CD4-positive, alpha-beta T cell treated with Interferon gamma for 1 hour (primary cell): ENCODE data around the gene MUC5B.

Experiments used
- DNase-seq: peaks from one replicate; pipeline ENCODE4 v3.0.0-alpha.2; 2020

Gene MUC5B

GRCh38 chr11:1271927-1272326 is 49.1 kb downstream of the MUC5B start:
- DNase-seq: no peak

GRCh38 chr11:1272531-1272930 is 49.7 kb downstream of the MUC5B start:
- DNase-seq: no peak

GRCh38 chr11:1274501-1274900 is 51.6 kb downstream of the MUC5B start:
- DNase-seq: no peak

GRCh38 chr11:1275021-1275420 is 52.2 kb downstream of the MUC5B start:
- DNase-seq: no peak

GRCh38 chr11:1276041-1276790 is 53.4 kb downstream of the MUC5B start:
- no peak for DNase-seq

- no peak for DNase-seq
Measured at GRCh38 chr11:1276866-1277615, 54.2 kb downstream of the MUC5B start.

GRCh38 chr11:1277936-1278512 is 55.2 kb downstream of the MUC5B start:
- no peak for DNase-seq

- DNase-seq: no peak
Measured at GRCh38 chr11:1278766-1279673, 56.2 kb downstream of the MUC5B start.

- no peak for DNase-seq
Measured at GRCh38 chr11:1279674-1280055, 56.8 kb downstream of the MUC5B start.

GRCh38 chr11:1280116-1281035 is 57.5 kb downstream of the MUC5B start:
- DNase-seq: no peak

- DNase-seq: no peak
Measured at GRCh38 chr11:1281326-1281973, 58.6 kb downstream of the MUC5B start.

- DNase-seq: no peak
Measured at GRCh38 chr11:1281974-1282365, 59.1 kb downstream of the MUC5B start.

- DNase-seq: no peak
Measured at GRCh38 chr11:1283091-1283511, 60.2 kb downstream of the MUC5B start.

- DNase-seq: no peak
Measured at GRCh38 chr11:1283906-1284305, 61.0 kb downstream of the MUC5B start.

- no peak for DNase-seq
Measured at GRCh38 chr11:1285316-1285744, 62.5 kb downstream of the MUC5B start.

GRCh38 chr11:1285876-1286275 is 63.0 kb downstream of the MUC5B start:
- DNase-seq: no peak

- no peak for DNase-seq
Measured at GRCh38 chr11:1287928-1288327, 65.1 kb downstream of the MUC5B start.

GRCh38 chr11:1288426-1289151 is 65.7 kb downstream of the MUC5B start:
- no peak for DNase-seq

GRCh38 chr11:1289211-1289935 is 66.5 kb downstream of the MUC5B start:
- no peak for DNase-seq
